Mammary epithelial cell (primary cell): ENCODE data around the gene PAPPA2.

Experiments used
- EZH2 ChIP-seq: IDR thresholded peaks from 2 replicates; pipeline ENCODE4 v1.6.1; 2012; ENCODE audit warnings: low read length, inconsistent platforms, borderline replicate concordance
- TF ChIP-seq, protein P1 (sequence below), 2 donors: IDR thresholded peaks in 1 of 2; conservative IDR thresholded peaks in 1 of 2; 2 replicates each; pipeline ENCODE4 v1.5.1; 2011 to 2012; ENCODE audit warnings: inconsistent platforms in 2 of 2, low read length in 2 of 2, mild to moderate bottlenecking in 2 of 2, control low read depth in 1 of 2, low read depth in 1 of 2; ENCODE audit not compliant: insufficient read depth in 1 of 2; ENCODE audit errors: extremely low read depth in 1 of 2

DNA sequence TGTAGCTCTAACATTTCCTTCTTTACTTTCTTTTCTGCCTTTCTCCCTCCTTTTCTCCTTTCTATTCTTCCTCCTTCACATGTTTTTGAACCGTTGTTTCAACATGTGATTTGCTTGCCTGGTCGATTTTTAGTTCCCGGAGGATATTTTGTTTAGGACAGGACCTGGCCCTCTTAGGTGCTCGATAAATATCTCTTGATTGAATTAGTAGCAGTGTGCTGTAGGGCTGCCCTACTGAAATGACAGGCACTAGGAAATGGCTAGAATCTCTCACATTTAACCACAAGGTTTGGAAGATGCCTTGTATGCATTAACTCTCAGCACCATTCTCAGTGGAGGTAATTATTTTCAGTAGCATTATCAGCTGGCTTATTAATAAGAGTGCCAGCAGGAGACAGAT lies 305.6 kb downstream of the PAPPA2 start:
- TF ChIP-seq, protein P1, sequence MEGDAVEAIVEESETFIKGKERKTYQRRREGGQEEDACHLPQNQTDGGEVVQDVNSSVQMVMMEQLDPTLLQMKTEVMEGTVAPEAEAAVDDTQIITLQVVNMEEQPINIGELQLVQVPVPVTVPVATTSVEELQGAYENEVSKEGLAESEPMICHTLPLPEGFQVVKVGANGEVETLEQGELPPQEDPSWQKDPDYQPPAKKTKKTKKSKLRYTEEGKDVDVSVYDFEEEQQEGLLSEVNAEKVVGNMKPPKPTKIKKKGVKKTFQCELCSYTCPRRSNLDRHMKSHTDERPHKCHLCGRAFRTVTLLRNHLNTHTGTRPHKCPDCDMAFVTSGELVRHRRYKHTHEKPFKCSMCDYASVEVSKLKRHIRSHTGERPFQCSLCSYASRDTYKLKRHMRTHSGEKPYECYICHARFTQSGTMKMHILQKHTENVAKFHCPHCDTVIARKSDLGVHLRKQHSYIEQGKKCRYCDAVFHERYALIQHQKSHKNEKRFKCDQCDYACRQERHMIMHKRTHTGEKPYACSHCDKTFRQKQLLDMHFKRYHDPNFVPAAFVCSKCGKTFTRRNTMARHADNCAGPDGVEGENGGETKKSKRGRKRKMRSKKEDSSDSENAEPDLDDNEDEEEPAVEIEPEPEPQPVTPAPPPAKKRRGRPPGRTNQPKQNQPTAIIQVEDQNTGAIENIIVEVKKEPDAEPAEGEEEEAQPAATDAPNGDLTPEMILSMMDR (conservative IDR thresholded peaks at IDR 0.05 in 1 of 2, IDR thresholded peaks at IDR 0.05 in 1 of 2; ENCODE audit: extremely low read depth in 1 of 2, insufficient read depth in 1 of 2, low read depth in 1 of 2, low read length in 2 of 2) = no peak
- TF ChIP-seq EZH2 = no peak
